Measurements from ENCODE around the gene RHO.

DNA sequence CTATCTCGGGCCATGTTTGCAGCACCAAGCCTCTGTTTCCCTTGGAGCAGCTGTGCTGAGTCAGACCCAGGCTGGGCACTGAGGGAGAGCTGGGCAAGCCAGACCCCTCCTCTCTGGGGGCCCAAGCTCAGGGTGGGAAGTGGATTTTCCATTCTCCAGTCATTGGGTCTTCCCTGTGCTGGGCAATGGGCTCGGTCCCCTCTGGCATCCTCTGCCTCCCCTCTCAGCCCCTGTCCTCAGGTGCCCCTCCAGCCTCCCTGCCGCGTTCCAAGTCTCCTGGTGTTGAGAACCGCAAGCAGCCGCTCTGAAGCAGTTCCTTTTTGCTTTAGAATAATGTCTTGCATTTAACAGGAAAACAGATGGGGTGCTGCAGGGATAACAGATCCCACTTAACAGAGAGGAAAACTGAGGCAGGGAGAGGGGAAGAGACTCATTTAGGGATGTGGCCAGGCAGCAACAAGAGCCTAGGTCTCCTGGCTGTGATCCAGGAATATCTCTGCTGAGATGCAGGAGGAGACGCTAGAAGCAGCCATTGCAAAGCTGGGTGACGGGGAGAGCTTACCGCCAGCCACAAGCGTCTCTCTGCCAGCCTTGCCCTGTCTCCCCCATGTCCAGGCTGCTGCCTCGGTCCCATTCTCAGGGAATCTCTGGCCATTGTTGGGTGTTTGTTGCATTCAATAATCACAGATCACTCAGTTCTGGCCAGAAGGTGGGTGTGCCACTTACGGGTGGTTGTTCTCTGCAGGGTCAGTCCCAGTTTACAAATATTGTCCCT, 1.2 kb downstream of the RHO start:
- no peak for TF ChIP-seq POLR2A (IDR thresholded peaks at IDR 0.05; ENCODE audit: borderline replicate concordance, extremely low read depth, insufficient read depth, insufficient read length)
- TF ChIP-seq EZH2 (IDR thresholded peaks at IDR 0.05) = no peak
- no peak for TF ChIP-seq CEBPB (IDR thresholded peaks at IDR 0.05; ENCODE audit: low read depth)
- TF ChIP-seq, protein P1, sequence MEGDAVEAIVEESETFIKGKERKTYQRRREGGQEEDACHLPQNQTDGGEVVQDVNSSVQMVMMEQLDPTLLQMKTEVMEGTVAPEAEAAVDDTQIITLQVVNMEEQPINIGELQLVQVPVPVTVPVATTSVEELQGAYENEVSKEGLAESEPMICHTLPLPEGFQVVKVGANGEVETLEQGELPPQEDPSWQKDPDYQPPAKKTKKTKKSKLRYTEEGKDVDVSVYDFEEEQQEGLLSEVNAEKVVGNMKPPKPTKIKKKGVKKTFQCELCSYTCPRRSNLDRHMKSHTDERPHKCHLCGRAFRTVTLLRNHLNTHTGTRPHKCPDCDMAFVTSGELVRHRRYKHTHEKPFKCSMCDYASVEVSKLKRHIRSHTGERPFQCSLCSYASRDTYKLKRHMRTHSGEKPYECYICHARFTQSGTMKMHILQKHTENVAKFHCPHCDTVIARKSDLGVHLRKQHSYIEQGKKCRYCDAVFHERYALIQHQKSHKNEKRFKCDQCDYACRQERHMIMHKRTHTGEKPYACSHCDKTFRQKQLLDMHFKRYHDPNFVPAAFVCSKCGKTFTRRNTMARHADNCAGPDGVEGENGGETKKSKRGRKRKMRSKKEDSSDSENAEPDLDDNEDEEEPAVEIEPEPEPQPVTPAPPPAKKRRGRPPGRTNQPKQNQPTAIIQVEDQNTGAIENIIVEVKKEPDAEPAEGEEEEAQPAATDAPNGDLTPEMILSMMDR (IDR thresholded peaks at IDR 0.05 in 2 of 3, conservative IDR thresholded peaks at IDR 0.05 in 1 of 3; ENCODE audit: borderline replicate concordance in 1 of 3, insufficient read depth in 1 of 3, low read depth in 2 of 3, low read length in 2 of 3) = no peak
- TF ChIP-seq, protein P2, sequence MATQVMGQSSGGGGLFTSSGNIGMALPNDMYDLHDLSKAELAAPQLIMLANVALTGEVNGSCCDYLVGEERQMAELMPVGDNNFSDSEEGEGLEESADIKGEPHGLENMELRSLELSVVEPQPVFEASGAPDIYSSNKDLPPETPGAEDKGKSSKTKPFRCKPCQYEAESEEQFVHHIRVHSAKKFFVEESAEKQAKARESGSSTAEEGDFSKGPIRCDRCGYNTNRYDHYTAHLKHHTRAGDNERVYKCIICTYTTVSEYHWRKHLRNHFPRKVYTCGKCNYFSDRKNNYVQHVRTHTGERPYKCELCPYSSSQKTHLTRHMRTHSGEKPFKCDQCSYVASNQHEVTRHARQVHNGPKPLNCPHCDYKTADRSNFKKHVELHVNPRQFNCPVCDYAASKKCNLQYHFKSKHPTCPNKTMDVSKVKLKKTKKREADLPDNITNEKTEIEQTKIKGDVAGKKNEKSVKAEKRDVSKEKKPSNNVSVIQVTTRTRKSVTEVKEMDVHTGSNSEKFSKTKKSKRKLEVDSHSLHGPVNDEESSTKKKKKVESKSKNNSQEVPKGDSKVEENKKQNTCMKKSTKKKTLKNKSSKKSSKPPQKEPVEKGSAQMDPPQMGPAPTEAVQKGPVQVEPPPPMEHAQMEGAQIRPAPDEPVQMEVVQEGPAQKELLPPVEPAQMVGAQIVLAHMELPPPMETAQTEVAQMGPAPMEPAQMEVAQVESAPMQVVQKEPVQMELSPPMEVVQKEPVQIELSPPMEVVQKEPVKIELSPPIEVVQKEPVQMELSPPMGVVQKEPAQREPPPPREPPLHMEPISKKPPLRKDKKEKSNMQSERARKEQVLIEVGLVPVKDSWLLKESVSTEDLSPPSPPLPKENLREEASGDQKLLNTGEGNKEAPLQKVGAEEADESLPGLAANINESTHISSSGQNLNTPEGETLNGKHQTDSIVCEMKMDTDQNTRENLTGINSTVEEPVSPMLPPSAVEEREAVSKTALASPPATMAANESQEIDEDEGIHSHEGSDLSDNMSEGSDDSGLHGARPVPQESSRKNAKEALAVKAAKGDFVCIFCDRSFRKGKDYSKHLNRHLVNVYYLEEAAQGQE (IDR thresholded peaks at IDR 0.05; ENCODE audit: low read depth) = no peak
- TF ChIP-seq, protein P3, sequence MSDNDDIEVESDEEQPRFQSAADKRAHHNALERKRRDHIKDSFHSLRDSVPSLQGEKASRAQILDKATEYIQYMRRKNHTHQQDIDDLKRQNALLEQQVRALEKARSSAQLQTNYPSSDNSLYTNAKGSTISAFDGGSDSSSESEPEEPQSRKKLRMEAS (IDR thresholded peaks at IDR 0.05) = no peak
- no peak for TF ChIP-seq JUND (IDR thresholded peaks at IDR 0.05)
- TF ChIP-seq SIN3A (IDR thresholded peaks at IDR 0.05; ENCODE audit: low read depth) = no peak
- TF ChIP-seq SRF (IDR thresholded peaks at IDR 0.05; ENCODE audit: low read depth) = no peak

All from HCT116 (cell line).